NCI-H526 (cell line): Measurements from ENCODE around the gene WASF2.
"Not testable (repeated sequence)": the region's sequence is repeated elsewhere in the genome, so short reads cannot be mapped to it uniquely, and the experiment has no call there.

Experiments used
- DNase-seq, 2 experiments: peaks; one replicate each; lab custom pipeline; 2025; lab: John Stamatoyannopoulos, UW

The WASF2 gene

GRCh38 chr1:27521861-27522431 lies 32.0 kb upstream of the WASF2 start:
- no peak for DNase-seq

DNA sequence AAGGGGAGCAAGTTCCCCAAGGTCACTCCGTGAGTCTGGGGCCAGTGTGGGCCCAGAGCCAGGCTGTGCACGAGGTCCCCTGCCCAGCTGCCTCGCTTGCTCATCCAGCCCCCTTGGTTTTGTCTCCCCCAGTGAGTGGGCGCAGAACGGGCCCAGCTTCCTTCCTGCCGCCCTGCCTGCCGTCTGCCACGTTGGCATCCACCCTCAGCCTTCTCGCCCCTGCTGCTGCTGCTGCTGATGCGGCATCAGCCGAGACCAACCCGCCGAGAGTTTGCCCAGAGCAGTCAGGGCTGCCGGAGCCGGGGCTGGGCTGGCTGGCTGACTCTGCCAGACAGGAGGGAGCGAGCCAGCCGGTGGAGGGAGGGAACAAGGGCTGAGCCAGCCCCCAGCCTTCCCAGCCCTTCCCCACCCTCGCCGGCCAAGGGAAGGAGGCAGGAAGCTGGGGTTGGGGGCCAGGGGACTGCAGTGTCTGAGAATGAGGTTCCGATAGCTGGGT lies 31.4 kb upstream of the WASF2 start:
- DNase-seq, result no peak

- no peak for DNase-seq
These were observed 30.7 kb upstream of the WASF2 start for GRCh38 chr1:27520651-27521050.

DNA sequence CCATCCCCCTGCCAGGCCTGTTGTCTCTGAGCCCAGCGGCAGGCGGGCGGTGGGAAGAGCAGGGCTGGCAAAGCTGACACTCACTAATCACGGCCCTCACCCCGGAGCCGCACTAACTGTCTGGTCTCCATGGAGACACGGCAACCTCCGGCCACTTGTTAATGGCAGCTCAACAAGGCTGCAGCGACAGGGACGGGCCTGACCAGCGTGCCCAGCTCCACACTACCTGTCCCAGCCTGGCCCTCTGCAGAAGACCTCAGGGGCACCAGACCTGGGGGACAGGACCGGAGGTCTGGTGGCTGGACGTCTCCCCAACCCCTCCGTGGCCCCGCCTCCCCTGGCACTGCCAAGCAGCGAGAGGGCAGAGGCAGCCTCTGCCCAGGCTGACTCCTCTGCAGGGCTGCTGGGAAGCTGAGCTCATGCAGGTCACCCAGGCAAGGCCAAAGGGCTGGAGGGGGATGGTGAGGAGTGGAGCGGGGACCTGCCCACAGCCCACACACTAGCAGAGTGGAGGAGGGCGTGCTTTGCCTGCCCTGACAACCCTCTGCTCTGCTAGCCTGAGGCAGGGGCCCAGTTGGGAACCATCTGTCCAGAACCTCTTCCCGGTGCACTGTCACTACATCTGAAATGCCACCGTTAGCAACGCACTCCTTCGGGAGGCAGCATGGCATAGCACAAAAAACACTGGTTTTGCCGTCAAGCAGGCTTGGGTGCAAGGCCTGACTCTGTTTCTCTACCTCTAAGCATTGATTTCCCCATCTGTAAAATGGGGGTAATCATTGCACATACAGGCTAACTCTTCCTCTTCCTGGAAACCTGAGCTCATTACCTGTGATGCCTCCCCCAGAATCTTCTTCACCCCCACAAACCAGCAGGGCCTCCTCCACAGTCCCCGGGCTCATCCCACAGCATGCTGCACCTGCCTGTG lies 29.6 kb upstream of the WASF2 start:
- peak; percentile 31 to 72 for DNase-seq

DNA sequence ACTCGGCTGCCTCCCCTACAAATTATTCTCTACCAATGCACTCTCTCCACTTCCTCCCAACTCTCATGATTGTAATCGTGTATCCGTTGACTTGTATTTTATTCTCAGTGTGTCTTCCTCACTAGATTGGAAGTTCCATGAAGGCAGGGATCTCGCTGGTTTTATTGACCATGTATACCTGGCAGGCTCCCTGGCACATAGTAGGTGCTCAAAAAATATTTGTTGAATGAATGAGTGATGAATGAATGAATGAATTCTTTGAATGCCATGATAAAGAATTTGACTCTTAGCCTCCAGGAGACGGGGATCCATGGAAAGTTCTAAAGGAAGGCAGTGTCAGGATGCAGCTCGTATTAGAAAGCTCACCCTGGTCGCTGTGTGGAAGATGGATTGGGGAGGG lies 28.8 kb upstream of the WASF2 start:
- no peak for DNase-seq

DNA sequence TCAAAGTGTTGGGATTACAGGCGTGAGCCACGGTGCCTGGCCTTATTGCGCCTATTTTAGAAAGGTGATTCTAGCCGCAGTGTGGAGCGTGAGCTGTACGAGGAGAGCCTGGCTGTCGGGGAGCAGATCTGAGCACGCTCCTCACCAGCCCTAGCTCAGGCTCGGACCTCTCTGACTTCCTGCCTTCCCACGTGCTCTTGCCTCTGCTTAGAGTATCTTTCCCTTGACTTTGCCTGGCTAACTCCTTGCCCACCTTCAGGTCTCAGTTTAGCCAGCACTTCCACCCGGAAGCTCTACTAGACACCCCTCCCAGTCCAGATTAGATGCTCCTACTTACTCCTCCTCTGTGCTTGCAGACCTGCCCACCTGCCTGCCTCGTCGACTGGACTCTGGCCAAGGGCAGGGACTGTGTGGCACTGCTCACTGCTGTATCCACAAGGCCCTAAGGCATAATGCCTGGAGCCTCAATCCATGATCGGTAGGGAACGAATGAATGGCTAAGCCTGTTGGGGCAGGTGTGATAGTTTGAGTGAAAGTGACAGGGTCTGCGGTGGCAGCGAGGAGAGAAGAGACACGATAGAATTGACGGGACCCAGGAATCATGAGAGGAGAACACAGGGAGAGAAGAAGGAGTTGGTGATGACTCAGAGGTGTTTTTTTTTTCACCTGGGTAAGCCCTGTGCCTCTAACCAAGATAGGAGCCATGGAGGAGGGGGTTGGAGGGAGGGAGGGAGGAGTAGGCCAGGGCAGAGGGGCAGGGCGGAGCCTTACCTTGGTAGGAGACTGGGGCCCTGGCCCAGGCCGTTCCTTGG lies 28.1 kb upstream of the WASF2 start:
- DNase-seq, result no peak

- DNase-seq, result no peak
These were observed 27.3 kb upstream of the WASF2 start for GRCh38 chr1:27517301-27517700.

GRCh38 chr1:27515626-27516025 lies 25.7 kb upstream of the WASF2 start:
- no peak for DNase-seq

DNA sequence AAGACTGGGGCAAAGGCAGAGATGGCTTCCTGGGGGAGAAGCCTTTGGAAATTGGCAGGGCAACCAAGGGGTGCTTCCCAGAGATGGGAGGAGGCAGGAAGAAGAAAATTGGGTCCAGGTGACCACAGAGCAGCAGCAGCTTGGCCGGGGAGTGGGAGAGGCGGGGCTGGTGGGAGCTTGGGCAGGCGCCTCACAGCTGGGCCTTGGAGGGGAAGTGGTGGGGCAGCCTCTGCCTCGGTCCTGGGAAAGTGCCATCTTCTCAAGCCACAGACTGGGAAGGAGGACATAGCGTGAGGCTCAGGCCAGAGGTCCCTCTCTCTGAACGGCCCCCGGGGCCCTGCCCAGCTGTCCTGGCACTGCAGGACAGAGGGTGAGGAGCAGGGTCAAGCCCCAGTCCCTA lies 24.0 kb upstream of the WASF2 start:
- no peak for DNase-seq

DNA sequence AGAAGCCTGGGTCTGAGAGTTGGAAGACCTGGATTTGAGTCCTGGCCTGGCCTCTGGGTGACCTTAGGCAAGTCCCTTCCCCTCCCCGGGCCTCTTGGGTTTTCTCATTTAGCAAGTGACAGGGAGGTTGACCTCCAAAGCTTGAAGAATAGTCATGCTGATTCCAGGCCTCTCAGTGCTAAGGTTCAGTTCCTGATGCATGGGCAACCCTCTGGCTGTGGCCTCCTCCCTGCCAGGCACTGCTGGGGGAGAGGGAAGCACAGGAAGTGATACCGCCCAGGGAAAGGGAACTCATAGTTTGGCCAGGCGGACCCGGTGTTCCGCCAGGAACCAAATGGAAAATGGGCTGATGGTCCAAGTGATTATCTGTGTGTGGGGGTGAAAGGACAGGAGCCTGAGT lies 23.6 kb upstream of the WASF2 start:
- no peak for DNase-seq

- DNase-seq, result no peak
These were observed 19.4 kb upstream of the WASF2 start for GRCh38 chr1:27509127-27510080.

DNA sequence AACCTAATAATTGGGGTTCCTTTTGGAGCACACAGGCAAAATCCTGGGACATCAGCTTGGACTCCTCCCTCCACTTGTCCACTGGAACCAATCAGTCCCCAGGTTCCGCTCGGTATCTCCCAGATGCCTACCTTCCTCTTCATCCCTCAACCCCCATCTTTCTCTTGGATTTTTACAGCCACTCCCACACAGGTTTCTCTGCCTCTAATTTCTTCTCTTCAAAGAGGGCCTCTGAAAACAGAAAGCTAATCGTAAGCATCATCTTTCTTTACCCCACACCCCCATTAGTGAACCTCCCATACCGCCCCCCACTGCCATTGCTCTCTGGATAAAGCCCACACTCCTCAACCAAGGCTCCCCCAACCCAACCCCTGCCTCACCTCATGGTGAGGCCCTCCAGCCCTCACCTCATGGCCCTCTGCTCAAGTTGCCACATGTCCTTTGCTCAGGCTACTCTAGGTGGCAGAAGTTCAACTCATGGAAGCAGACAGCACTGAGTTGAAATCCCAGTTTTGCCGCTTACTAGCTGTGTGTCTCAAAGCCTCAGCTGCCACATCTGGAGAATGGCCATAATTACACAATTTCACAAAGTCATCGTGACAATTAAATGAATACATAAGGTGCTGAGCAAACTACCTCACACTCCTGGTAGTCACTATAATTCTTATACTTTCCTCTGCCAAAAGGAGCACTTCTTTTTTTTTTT lies 18.1 kb upstream of the WASF2 start:
- no peak for DNase-seq

- DNase-seq, result no peak
These were observed 16.7 kb upstream of the WASF2 start for GRCh38 chr1:27506703-27507102.

GRCh38 chr1:27505420-27505680 lies 15.4 kb upstream of the WASF2 start:
- no peak for DNase-seq

GRCh38 chr1:27504588-27505419 lies 14.8 kb upstream of the WASF2 start:
- no peak for DNase-seq

- DNase-seq, result no peak
These were observed 14.0 kb upstream of the WASF2 start for GRCh38 chr1:27503844-27504587.

GRCh38 chr1:27503033-27503432 lies 13.1 kb upstream of the WASF2 start:
- DNase-seq, result no peak

DNA sequence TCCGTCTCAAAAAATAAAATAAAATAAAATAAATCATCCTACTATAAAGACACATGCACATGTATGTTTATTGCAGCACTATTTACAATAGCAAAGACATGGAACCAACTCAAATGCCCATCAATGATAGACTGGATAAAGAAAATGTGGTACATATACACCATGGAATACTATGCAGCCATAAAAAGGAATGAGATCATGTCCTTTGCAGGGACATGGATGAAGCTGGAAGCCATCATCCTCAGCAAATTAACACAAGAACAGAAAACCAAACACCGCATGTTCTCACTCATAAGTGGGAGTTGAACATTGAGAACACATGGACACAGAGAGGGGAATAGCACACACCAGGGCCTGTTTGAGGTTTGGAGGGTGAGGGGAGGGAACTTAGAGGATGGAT lies 11.2 kb upstream of the WASF2 start:
- DNase-seq, result not testable (repeated sequence)

DNA sequence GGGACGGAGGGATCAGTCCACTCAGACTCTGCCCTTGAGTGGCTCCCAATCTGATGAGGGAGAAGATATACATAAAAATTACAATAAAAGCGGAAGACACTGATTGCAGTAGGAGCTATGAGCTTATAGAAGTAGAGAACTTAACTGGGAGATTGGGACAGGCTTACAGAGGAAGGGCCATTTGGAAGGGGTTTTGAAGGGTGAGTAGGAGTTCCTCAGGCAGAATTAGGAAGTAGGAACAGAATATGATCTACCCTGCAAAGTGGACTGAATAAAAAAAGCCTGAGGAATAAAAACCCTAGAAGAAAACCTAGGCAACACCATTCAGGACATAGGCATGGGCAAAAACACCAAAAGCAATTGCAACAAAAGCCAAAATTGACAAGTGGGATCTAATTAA lies 9.2 kb upstream of the WASF2 start:
- no peak for DNase-seq
